Adrenal gland (tissue), 12 donors: ENCODE data around the gene VPS11. TPM values are rescaled to one million over a fixed set of nuclear protein-coding genes. Genes with fewer than 3 reads are reported as not detected.

Source experiments
- DNase-seq, 7 donors: peaks; one replicate each; pipeline ENCODE4 v3.0.0-alpha.2; 2019 to 2020
- H3K27ac ChIP-seq, 5 donors: fragments of 200-600 bp; sonication (generic) in 4 of 5; 1 replicate in 3 of 5; 2 replicates in 2 of 5; pipeline versions ENCODE4 v1.5.1 to v1.8.0; 2016 to 2020; ENCODE audit warnings: mild to moderate bottlenecking in 1 of 5
- H3K27me3 ChIP-seq: fragments of 200-600 bp; 2 replicates; pipeline ENCODE4 v1.8.0; 2021
- H3K36me3 ChIP-seq, 2 donors: fragments of 200-600 bp; replicated peaks in 1 of 2; 1 replicate in 1 of 2; 2 replicates in 1 of 2; pipeline versions ENCODE4 v1.5.1 to v1.8.0; 2018 to 2022
- H3K4me1 ChIP-seq, 2 donors: fragments of 200-600 bp; replicated peaks in 1 of 2; 1 replicate in 1 of 2; 2 replicates in 1 of 2; pipeline versions ENCODE4 v1.5.1 to v1.8.0; 2018 to 2021
- H3K4me3 ChIP-seq, 4 donors: fragments of 200-600 bp; sonication (generic) in 3 of 4; one replicate each; pipeline ENCODE4 v1.5.1; 2016 to 2018
- H3K9me3 ChIP-seq, 3 donors: fragments of 200-600 bp; sonication (generic) in 1 of 3; replicated peaks in 1 of 3; 1 replicate in 2 of 3; 2 replicates in 1 of 3; pipeline versions ENCODE4 v1.5.1 to v1.8.0; 2016 to 2021
- CTCF ChIP-seq, 6 experiments: fragments of 450-650 bp in 4 of 6; fragments of 200-600 bp in 2 of 6; sonication (generic) in 1 of 6; IDR thresholded peaks; 1 replicate in 5 of 6; 2 replicates in 1 of 6; pipeline versions ENCODE4 v1.5.1 to v1.8.0; 2016 to 2021; ENCODE audit warnings: antibody characterized with exemption in 6 of 6, mild to moderate bottlenecking in 2 of 6, moderate library complexity in 1 of 6
- POLR2A ChIP-seq, 2 donors: fragments of 450-650 bp; IDR thresholded peaks; one replicate each; pipeline ENCODE4 v1.6.1; 2017; ENCODE audit warnings: antibody characterized with exemption in 2 of 2, mild to moderate bottlenecking in 2 of 2, moderate library complexity in 1 of 2
- WGBS, 4 donors: extraction: QIAGEN DNeasy Blood & Tissue Kit in 2 of 4; methylation state at CpG; one replicate each; pipeline versions ENCODE4 v1.1.5 to v1.1.7; 2013 to 2017; 5-methylcytosine and 5-hydroxymethylcytosine counted together
- intact Hi-C, 2 donors: fragments of 100-400 bp; cut with DNase I; formaldehyde crosslinking; loops; one replicate each; pipeline versions ENCODE4 v1.14.1 to v1.15.0; 2022 to 2023
- polyA plus RNA-seq, 3 donors: library from polyadenylated mRNA; stranded (reverse); fragments of 200-250 nt in 2 of 3; fragments of 350-450 nt in 1 of 3; fragmentation: Illumina TruSeq in 1 of 3; extraction: RNeasy Lipid Tissue Mini Kit (QIAGEN cat#74804) in 1 of 3; gene quantifications; one replicate each; pipeline ENCODE4 v1.2.3, GENCODE V29; 2013 to 2014
- total RNA-seq, 9 donors: library from RNA; depleted of rRNA in 4 of 9; stranded (reverse); fragments of >200 nt in 4 of 9; fragments of 120-200 nt in 1 of 9; fragmentation: NEBNext Ultra II Directional in 1 of 9; extraction: Animal tissue kit (Norgen Biotek cat#: 25700) in 1 of 9; gene quantifications; one replicate each; pipeline versions ENCODE4 v1.1.0 to v1.2.4, GENCODE V29; 2013 to 2023
- donor health status: healthy with polysubstance abuse.
- donor health status: Bipolar disorder and iron deficiency.
- donor health status: DM: yes; HTN: yes; CAD: no.
- donor health status: DM: no; HTN: no; CAD: no.
- donor health status: DM: no; HTN: no; CAD: no.
- donor health status: DM: yes; HTN: yes; CAD: no.

The VPS11 gene
- total and polyA plus RNA-seq, 12 donors: 32.8 to 146 (median 57.0) TPM

DNA sequence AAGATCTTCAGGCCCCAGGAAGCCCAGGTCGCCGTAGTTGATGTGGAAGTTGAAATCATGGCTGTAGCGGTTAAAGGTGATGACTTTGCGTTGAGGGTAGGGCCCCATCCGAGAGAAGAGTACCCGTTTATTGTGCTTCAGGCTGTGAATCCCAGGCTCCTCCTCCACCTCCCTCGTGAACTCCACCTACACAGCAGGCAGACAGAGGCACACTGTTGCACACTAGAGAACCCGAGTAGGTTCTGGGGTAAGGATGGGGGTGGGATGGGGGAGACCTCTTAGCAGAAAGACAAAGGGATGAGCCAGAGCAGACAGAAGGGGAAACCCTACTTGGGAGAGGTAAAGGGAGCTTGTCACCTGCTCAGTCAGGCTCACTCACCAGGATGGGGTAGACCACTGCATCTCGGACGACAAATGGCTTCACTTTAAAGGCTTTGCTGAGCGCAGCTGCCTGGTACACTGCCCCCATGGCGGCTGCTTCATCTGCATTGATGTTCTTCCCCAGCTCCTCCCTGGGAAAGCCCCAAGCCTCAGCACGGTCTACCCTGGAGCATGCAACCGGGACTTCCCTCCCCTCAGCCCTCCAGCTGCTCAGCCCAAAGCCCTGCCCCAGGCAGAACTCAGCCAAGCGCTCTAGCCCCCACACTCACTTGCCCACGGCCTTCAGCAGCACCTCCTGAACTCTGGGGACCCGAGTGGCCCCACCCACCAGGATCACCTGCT is 16.0 kb upstream of the VPS11 start:
- H3K9me3 ChIP-seq: no peaks in the 10 kb centered on the region
- H3K36me3 ChIP-seq: peaks cover 0 to 88% of the 10 kb centered on the region in 2 donors
- TF ChIP-seq CTCF (IDR thresholded peaks at IDR 0.05) (no peak), POLR2A (IDR thresholded peaks at IDR 0.05) (no peak)
- intact Hi-C loops: no loop called here
- 87 to 92% (median 89%) methylated on average over 16 to 17 of the region's 17 CpGs for WGBS, 4 donors
- no peak overlapping the region for H3K27ac ChIP-seq
- H3K27me3 ChIP-seq: no peaks in the 10 kb centered on the region
- DNase-seq: no peak
- H3K4me3 ChIP-seq: no peak overlapping the region
- H3K4me1 ChIP-seq: peaks cover 6 to 14% of the 10 kb centered on the region in 2 donors

- no peak for DNase-seq
- WGBS, 4 donors: 91 to 96% (median 94%) methylated on average over 19 to 23 of the region's 23 CpGs
- Histone ChIP-seq H3K4me3 (no peak overlapping the region), H3K36me3 (peaks cover 0 to 81% of the 10 kb centered on the region in 2 donors), H3K9me3 (no peaks in the 10 kb centered on the region), H3K4me1 (peaks cover 6 to 14% of the 10 kb centered on the region in 2 donors), H3K27me3 (no peaks in the 10 kb centered on the region), H3K27ac (no peak overlapping the region)
- TF ChIP-seq CTCF (IDR thresholded peaks at IDR 0.05): no peak
- no peak for TF ChIP-seq POLR2A (IDR thresholded peaks at IDR 0.05)
- intact Hi-C loops: no loop called here
These were observed 15.3 kb upstream of the VPS11 start for GRCh38 chr11:119052163-119052814.

DNA sequence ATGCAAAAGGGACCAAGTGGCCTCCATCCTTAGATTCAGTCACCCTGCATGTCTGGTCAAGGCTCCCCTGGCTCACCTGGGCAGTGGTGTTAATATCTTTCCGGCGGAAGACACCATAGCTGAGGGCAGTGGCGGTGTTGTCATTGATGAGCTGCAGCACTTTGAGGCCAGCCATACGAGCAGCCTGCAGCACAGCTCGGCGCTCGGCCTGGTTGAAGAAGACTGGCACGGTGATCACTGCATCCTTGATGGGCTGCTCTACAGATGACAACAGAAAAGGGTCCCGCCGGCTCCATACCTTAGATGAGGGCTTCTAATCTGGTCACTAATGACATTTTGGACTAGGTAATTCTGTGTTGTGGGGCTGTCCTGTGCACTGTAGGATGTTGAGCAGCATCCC is 13.2 kb upstream of the VPS11 start:
- peaks cover 0 to 60% of the 10 kb centered on the region in 2 donors for H3K36me3 ChIP-seq
- H3K27me3 ChIP-seq: no peaks in the 10 kb centered on the region
- H3K4me3 ChIP-seq: no peak overlapping the region
- no peak overlapping the region for H3K27ac ChIP-seq
- no peak for DNase-seq
- intact Hi-C loops: no loop called here
- WGBS, 4 donors: 91 to 100% (median 95%) methylated on average over 6 to 10 of the region's 10 CpGs
- TF ChIP-seq POLR2A (IDR thresholded peaks at IDR 0.05) (no peak), CTCF (IDR thresholded peaks at IDR 0.05) (no peak)
- peaks cover 6 to 22% of the 10 kb centered on the region in 2 donors for H3K4me1 ChIP-seq
- no peaks in the 10 kb centered on the region for H3K9me3 ChIP-seq

DNA sequence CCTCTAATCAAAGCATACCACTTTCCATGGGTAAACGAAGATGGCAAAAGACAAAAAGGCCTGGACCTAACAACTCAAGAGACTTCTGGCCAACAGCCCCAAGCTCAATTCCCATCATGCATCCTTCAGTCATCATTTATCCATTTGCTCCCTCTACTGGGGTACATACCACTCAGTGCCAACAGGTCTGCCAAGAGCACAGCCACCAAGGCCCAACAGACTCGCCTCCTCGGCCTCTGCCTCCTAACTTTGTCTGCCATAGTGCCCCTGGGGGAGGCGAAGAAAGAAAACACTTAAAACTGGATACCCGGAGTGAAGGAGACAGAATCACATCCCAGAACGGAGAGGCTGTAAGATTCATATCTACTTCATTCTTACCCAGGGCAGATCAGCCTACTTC is 11.7 kb upstream of the VPS11 start:
- H3K36me3 ChIP-seq: peaks cover 0 to 45% of the 10 kb centered on the region in 2 donors
- intact Hi-C loops: loop anchor here in 1 of 2 donors (5.0 kb wide), 1 partner anchor 39 kb away; the partner anchor contains the start of genes RPS25 and TRAPPC4
- 36 to 48% (median 40%) methylated on average over 6 of the region's 6 CpGs for WGBS, 4 donors
- no peaks in the 10 kb centered on the region for H3K27me3 ChIP-seq
- no peaks in the 10 kb centered on the region for H3K9me3 ChIP-seq
- TF ChIP-seq CTCF (IDR thresholded peaks at IDR 0.05): no peak
- no peak for TF ChIP-seq POLR2A (IDR thresholded peaks at IDR 0.05)
- DNase-seq: no peak
- peaks cover 6 to 22% of the 10 kb centered on the region in 2 donors for H3K4me1 ChIP-seq
- peak overlapping the region in 1 of 4 donors; percentile 86 for H3K4me3 ChIP-seq
- H3K27ac ChIP-seq: no peak overlapping the region
